SIG-M5 treated with dmso at 0.1 percent for 504 hours (cell line): ENCODE measurements around the gene CPEB1.
A peak's percentile ranks its signal among the peaks of the same experiment; 100 is the strongest.

ENCODE experiments used
- DNase-seq: peaks from one replicate; lab custom pipeline; 2025; ENCODE audit not compliant: unreplicated experiment; lab: John Stamatoyannopoulos, UW

Gene CPEB1

GRCh38 chr15:82647045-82647834 is at the start of gene CPEB1:
Gene CPEB1, minus strand, starts transcription at chr15:82647363. Its CDS starts 18,904 bp downstream, at chr15:82628459.
- DNase-seq = no peak

GRCh38 chr15:82692171-82692570 is 45.0 kb upstream of the CPEB1 start:
- DNase-seq = no peak

GRCh38 chr15:82689147-82689546 is 42.0 kb upstream of the CPEB1 start:
- DNase-seq = no peak

GRCh38 chr15:82688691-82689090 is 41.5 kb upstream of the CPEB1 start:
- no peak for DNase-seq

- DNase-seq = no peak
Observed at GRCh38 chr15:82681371-82681770, 34.2 kb upstream of the CPEB1 start.

- peak; percentile 44 for DNase-seq
Observed at GRCh38 chr15:82680200-82681102, 33.3 kb upstream of the CPEB1 start.

- DNase-seq = no peak
Observed at GRCh38 chr15:82679626-82680199, 32.5 kb upstream of the CPEB1 start.

GRCh38 chr15:82677720-82678323 is 30.7 kb upstream of the CPEB1 start:
- no peak for DNase-seq

- no peak for DNase-seq
Observed at GRCh38 chr15:82674873-82675272, 27.7 kb upstream of the CPEB1 start.

- DNase-seq = no peak
Observed at GRCh38 chr15:82670699-82671098, 23.5 kb upstream of the CPEB1 start.

- DNase-seq = no peak
Observed at GRCh38 chr15:82666606-82667005, 19.4 kb upstream of the CPEB1 start.

- DNase-seq = no peak
Observed at GRCh38 chr15:82664021-82664420, 16.9 kb upstream of the CPEB1 start.

- peak; percentile 26 for DNase-seq
Observed at GRCh38 chr15:82663186-82663600, 16.0 kb upstream of the CPEB1 start.

- no peak for DNase-seq
Observed at GRCh38 chr15:82662641-82663040, 15.5 kb upstream of the CPEB1 start.

- DNase-seq = no peak
Observed at GRCh38 chr15:82660378-82660777, 13.2 kb upstream of the CPEB1 start.

GRCh38 chr15:82656641-82657266 is 9.6 kb upstream of the CPEB1 start:
- no peak for DNase-seq

GRCh38 chr15:82655606-82656005 is 8.4 kb upstream of the CPEB1 start:
- DNase-seq = no peak

- DNase-seq = no peak
Observed at GRCh38 chr15:82653483-82654168, 6.5 kb upstream of the CPEB1 start.

GRCh38 chr15:82651708-82652107 is 4.5 kb upstream of the CPEB1 start:
- no peak for DNase-seq

GRCh38 chr15:82650046-82650670 is 3.0 kb upstream of the CPEB1 start:
- DNase-seq = no peak
